Chondrocyte (in vitro differentiated cells): ENCODE data around the gene TRPM3. TPM values are rescaled to one million over a fixed set of nuclear protein-coding genes. Genes with fewer than 3 reads are reported as not detected.

Experiments
- DNase-seq: peaks from one replicate; pipeline ENCODE4 v3.0.0; 2021; ENCODE audit warnings: mixed read lengths, low spot score
- H3K27ac Mint-ChIP-seq: one replicate; pipeline ENCODE4 v1.8.0; 2021; ENCODE audit warnings: mild to moderate bottlenecking, moderate library complexity, mixed read lengths; ENCODE audit not compliant: unreplicated experiment
- H3K27me3 Mint-ChIP-seq: 2 replicates; pipeline ENCODE4 v1.8.0; 2021; ENCODE audit warnings: low read depth, mixed read lengths
- H3K36me3 Mint-ChIP-seq: 2 replicates; pipeline ENCODE4 v1.8.0; 2021; ENCODE audit warnings: low read depth, mixed read lengths
- H3K4me1 Mint-ChIP-seq: 2 replicates; pipeline ENCODE4 v1.8.0; 2021; ENCODE audit warnings: low read depth, mild to moderate bottlenecking, mixed read lengths
- H3K4me3 Mint-ChIP-seq: one replicate; pipeline ENCODE4 v1.8.0; 2021; ENCODE audit warnings: mild to moderate bottlenecking, moderate library complexity, mixed read lengths; ENCODE audit not compliant: unreplicated experiment
- H3K9me3 Mint-ChIP-seq: 2 replicates; pipeline ENCODE4 v1.8.0; 2021; ENCODE audit warnings: low read depth, mixed read lengths
- CTCF ChIP-seq: fragments of 200-600 bp; sonication (generic); IDR thresholded peaks from 2 replicates; pipeline ENCODE4 v1.5.0; 2021; ENCODE audit warnings: antibody characterized with exemption, mild to moderate bottlenecking, moderate library complexity
- total RNA-seq: library from RNA; stranded (reverse); gene quantifications from 3 replicates; pipeline ENCODE4 v1.2.1, GENCODE V29; 2021

The TRPM3 gene
- total RNA-seq, 1 donor from 2014 or later = not detected

- no peak overlapping the region for H3K4me3 Mint-ChIP-seq
- no peaks in the 10 kb centered on the region for H3K36me3 Mint-ChIP-seq
- H3K4me1 Mint-ChIP-seq = peaks cover 14% of the 10 kb centered on the region
- DNase-seq = no peak
- H3K27me3 Mint-ChIP-seq = no peaks in the 10 kb centered on the region
- no peaks in the 10 kb centered on the region for H3K9me3 Mint-ChIP-seq
- H3K27ac Mint-ChIP-seq = no peak overlapping the region
- no peak for TF ChIP-seq CTCF
These were observed 540.7 kb downstream of the TRPM3 start for GRCh38 chr9:70580606-70581195.

- no peak overlapping the region for H3K4me3 Mint-ChIP-seq
- H3K9me3 Mint-ChIP-seq = no peaks in the 10 kb centered on the region
- no peaks in the 10 kb centered on the region for H3K27me3 Mint-ChIP-seq
- H3K36me3 Mint-ChIP-seq = no peaks in the 10 kb centered on the region
- peaks cover 18% of the 10 kb centered on the region for H3K4me1 Mint-ChIP-seq
- no peak overlapping the region for H3K27ac Mint-ChIP-seq
- DNase-seq = no peak
- TF ChIP-seq CTCF = no peak
These were observed 541.7 kb downstream of the TRPM3 start for GRCh38 chr9:70579686-70580085.

GRCh38 chr9:70578720-70579119 lies 542.7 kb downstream of the TRPM3 start:
- no peaks in the 10 kb centered on the region for H3K27me3 Mint-ChIP-seq
- H3K4me1 Mint-ChIP-seq = peaks cover 27% of the 10 kb centered on the region
- H3K9me3 Mint-ChIP-seq = no peaks in the 10 kb centered on the region
- no peak for DNase-seq
- H3K4me3 Mint-ChIP-seq = no peak overlapping the region
- no peaks in the 10 kb centered on the region for H3K36me3 Mint-ChIP-seq
- H3K27ac Mint-ChIP-seq = no peak overlapping the region
- TF ChIP-seq CTCF = peak; percentile 29

- Mint-ChIP-seq H3K27ac (no peak overlapping the region), H3K36me3 (no peaks in the 10 kb centered on the region)
- DNase-seq = no peak
These were observed 543.8 kb downstream of the TRPM3 start for GRCh38 chr9:70577671-70578070.

GRCh38 chr9:70576116-70576515 lies 545.3 kb downstream of the TRPM3 start:
- no peak overlapping the region for H3K4me3 Mint-ChIP-seq
- no peak for TF ChIP-seq CTCF
- peaks cover 2% of the 10 kb centered on the region for H3K27me3 Mint-ChIP-seq
- DNase-seq = no peak
- H3K27ac Mint-ChIP-seq = no peak overlapping the region
- peaks cover 27% of the 10 kb centered on the region for H3K4me1 Mint-ChIP-seq
- no peaks in the 10 kb centered on the region for H3K36me3 Mint-ChIP-seq
- no peaks in the 10 kb centered on the region for H3K9me3 Mint-ChIP-seq

More at GRCh38 chr9:70577671-70578070, 543.8 kb downstream of the TRPM3 start:
- Mint-ChIP-seq H3K4me3 (no peak overlapping the region), H3K9me3 (no peaks in the 10 kb centered on the region), H3K27me3 (no peaks in the 10 kb centered on the region), H3K4me1 (peaks cover 32% of the 10 kb centered on the region)
- no peak for TF ChIP-seq CTCF
